GM06990 (cell line): Measurements from ENCODE around the gene PARD6A.

Experiments
- DNase-seq: peaks from one replicate; pipeline ENCODE4 v3.0.0-alpha.2; 2011; ENCODE audit not compliant: insufficient read length; ENCODE audit errors: extremely low read depth
- H3K27me3 ChIP-seq: replicated peaks from 2 replicates; pipeline ENCODE4 v1.6.0; 2011; ENCODE audit warnings: low read length; ENCODE audit not compliant: control insufficient read depth, insufficient read depth
- H3K36me3 ChIP-seq: 2 replicates; pipeline ENCODE4 v1.5.1; 2011; ENCODE audit warnings: low read length; ENCODE audit not compliant: control insufficient read depth, insufficient read depth
- H3K4me3 ChIP-seq: replicated peaks from 2 replicates; pipeline ENCODE4 v1.5.1; 2011; ENCODE audit warnings: low read depth, mild to moderate bottlenecking, control low read depth, low read length
- TF ChIP-seq, protein P1 (sequence below): IDR thresholded peaks from 2 replicates; pipeline ENCODE4 v1.5.1; 2011; ENCODE audit warnings: low read length, control low read depth, mild to moderate bottlenecking, inconsistent platforms; ENCODE audit not compliant: insufficient read depth, poor library complexity, severe bottlenecking

The PARD6A gene

GRCh38 chr16:67675999-67676398 lies 15.2 kb downstream of the PARD6A start:
- TF ChIP-seq, protein P1, sequence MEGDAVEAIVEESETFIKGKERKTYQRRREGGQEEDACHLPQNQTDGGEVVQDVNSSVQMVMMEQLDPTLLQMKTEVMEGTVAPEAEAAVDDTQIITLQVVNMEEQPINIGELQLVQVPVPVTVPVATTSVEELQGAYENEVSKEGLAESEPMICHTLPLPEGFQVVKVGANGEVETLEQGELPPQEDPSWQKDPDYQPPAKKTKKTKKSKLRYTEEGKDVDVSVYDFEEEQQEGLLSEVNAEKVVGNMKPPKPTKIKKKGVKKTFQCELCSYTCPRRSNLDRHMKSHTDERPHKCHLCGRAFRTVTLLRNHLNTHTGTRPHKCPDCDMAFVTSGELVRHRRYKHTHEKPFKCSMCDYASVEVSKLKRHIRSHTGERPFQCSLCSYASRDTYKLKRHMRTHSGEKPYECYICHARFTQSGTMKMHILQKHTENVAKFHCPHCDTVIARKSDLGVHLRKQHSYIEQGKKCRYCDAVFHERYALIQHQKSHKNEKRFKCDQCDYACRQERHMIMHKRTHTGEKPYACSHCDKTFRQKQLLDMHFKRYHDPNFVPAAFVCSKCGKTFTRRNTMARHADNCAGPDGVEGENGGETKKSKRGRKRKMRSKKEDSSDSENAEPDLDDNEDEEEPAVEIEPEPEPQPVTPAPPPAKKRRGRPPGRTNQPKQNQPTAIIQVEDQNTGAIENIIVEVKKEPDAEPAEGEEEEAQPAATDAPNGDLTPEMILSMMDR = no peak
- H3K4me3 ChIP-seq = no peak overlapping the region
- no peaks in the 10 kb centered on the region for H3K27me3 ChIP-seq
- H3K36me3 ChIP-seq = peaks cover 3% of the 10 kb centered on the region
- no peak for DNase-seq

GRCh38 chr16:67676516-67676915 lies 15.8 kb downstream of the PARD6A start:
- no peaks in the 10 kb centered on the region for H3K27me3 ChIP-seq
- H3K4me3 ChIP-seq = no peak overlapping the region
- H3K36me3 ChIP-seq = peaks cover 3% of the 10 kb centered on the region
- no peak for DNase-seq
- TF ChIP-seq, protein P1 = no peak

DNA sequence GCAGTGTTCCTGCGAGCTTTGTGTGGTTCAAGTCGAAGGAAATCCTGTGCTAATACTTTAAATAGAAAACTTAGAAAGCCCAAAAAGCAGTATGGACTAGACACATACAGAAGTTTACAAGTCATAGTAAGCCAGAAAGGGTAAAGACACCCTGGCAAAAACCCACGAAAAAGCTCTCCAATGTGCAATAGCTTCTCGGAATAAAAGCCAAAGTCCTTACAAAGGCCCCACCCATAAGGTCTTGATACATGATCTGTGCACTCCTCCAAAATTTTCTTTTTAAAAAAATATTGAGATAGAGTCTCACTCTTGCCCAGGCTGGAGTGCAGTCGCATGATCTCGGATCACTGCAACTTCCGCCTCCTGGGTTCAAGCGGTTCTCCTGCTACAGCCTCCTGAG lies 16.2 kb downstream of the PARD6A start:
- TF ChIP-seq, protein P1 = no peak
- DNase-seq = no peak
- H3K36me3 ChIP-seq = peaks cover 3% of the 10 kb centered on the region
- no peaks in the 10 kb centered on the region for H3K27me3 ChIP-seq
- no peak overlapping the region for H3K4me3 ChIP-seq

GRCh38 chr16:67677712-67678111 lies 17.0 kb downstream of the PARD6A start:
- no peak for DNase-seq
- no peaks in the 10 kb centered on the region for H3K27me3 ChIP-seq
- H3K36me3 ChIP-seq = peaks cover 3% of the 10 kb centered on the region
- no peak overlapping the region for H3K4me3 ChIP-seq
- TF ChIP-seq, protein P1 = no peak

- no peak for DNase-seq
- Histone ChIP-seq H3K27me3 (no peaks in the 10 kb centered on the region), H3K4me3 (no peak overlapping the region), H3K36me3 (peaks cover 3% of the 10 kb centered on the region)
- TF ChIP-seq, protein P1 = no peak
These were observed 17.7 kb downstream of the PARD6A start for GRCh38 chr16:67678354-67679023.
